Stomach smooth muscle (tissue), 2 donors: ENCODE results near the gene AKAP11.

ENCODE experiments used
- H3K27ac ChIP-seq: one replicate; pipeline ENCODE4 v1.7.0; 2013; ENCODE audit warnings: mild to moderate bottlenecking, low read length, inconsistent platforms
- H3K27me3 ChIP-seq, 2 donors: one replicate each; pipeline ENCODE4 v1.7.0; 2013; ENCODE audit warnings: low read length in 2 of 2; ENCODE audit not compliant: insufficient read depth in 2 of 2, control insufficient read depth in 1 of 2
- H3K36me3 ChIP-seq, 2 donors: one replicate each; pipeline ENCODE4 v1.7.0; 2013; ENCODE audit warnings: low read length in 2 of 2; ENCODE audit not compliant: control insufficient read depth in 2 of 2, insufficient read depth in 2 of 2
- H3K4me1 ChIP-seq: one replicate; pipeline ENCODE4 v1.7.0; 2013; ENCODE audit warnings: low read length; ENCODE audit not compliant: control insufficient read depth, insufficient read depth
- H3K4me3 ChIP-seq, 2 donors: one replicate each; pipeline ENCODE4 v1.7.0; 2013; ENCODE audit warnings: low read length in 2 of 2
- H3K9ac ChIP-seq, 2 donors: one replicate each; pipeline ENCODE4 v1.7.0; 2013; ENCODE audit warnings: low read length in 2 of 2, mild to moderate bottlenecking in 1 of 2
- H3K9me3 ChIP-seq, 2 donors: one replicate each; pipeline ENCODE4 v1.7.0; 2013; ENCODE audit warnings: low read length in 2 of 2; ENCODE audit not compliant: control insufficient read depth in 2 of 2
- donor health status: healthy.
- donor health status: Pancreatic carcinoma.

AKAP11 gene

GRCh38 chr13:42360046-42360574, 88.2 kb downstream of the AKAP11 start:
- Histone ChIP-seq H3K4me3 (no peak overlapping the region), H3K27ac (no peak overlapping the region), H3K4me1 (no peaks in the 10 kb centered on the region), H3K27me3 (no peaks in the 10 kb centered on the region), H3K36me3 (no peaks in the 10 kb centered on the region), H3K9ac (no peak overlapping the region), H3K9me3 (no peaks in the 10 kb centered on the region)

GRCh38 chr13:42361701-42362100, 89.7 kb downstream of the AKAP11 start:
- no peaks in the 10 kb centered on the region for H3K36me3 ChIP-seq
- no peak overlapping the region for H3K4me3 ChIP-seq
- H3K9ac ChIP-seq = no peak overlapping the region
- no peaks in the 10 kb centered on the region for H3K9me3 ChIP-seq
- no peak overlapping the region for H3K27ac ChIP-seq
- no peaks in the 10 kb centered on the region for H3K27me3 ChIP-seq
- no peaks in the 10 kb centered on the region for H3K4me1 ChIP-seq

GRCh38 chr13:42363941-42364612, 92.1 kb downstream of the AKAP11 start:
- H3K9me3 ChIP-seq = no peaks in the 10 kb centered on the region
- H3K4me3 ChIP-seq = no peak overlapping the region
- H3K36me3 ChIP-seq = no peaks in the 10 kb centered on the region
- no peaks in the 10 kb centered on the region for H3K27me3 ChIP-seq
- no peak overlapping the region for H3K27ac ChIP-seq
- H3K9ac ChIP-seq = no peak overlapping the region
- no peaks in the 10 kb centered on the region for H3K4me1 ChIP-seq

- H3K4me3 ChIP-seq = no peak overlapping the region
- no peaks in the 10 kb centered on the region for H3K9me3 ChIP-seq
- H3K4me1 ChIP-seq = no peaks in the 10 kb centered on the region
- H3K27me3 ChIP-seq = no peaks in the 10 kb centered on the region
- H3K9ac ChIP-seq = no peak overlapping the region
- H3K36me3 ChIP-seq = no peaks in the 10 kb centered on the region
- H3K27ac ChIP-seq = no peak overlapping the region
These were observed 92.7 kb downstream of the AKAP11 start for GRCh38 chr13:42364613-42365000.

GRCh38 chr13:42367831-42368230, 95.9 kb downstream of the AKAP11 start:
- Histone ChIP-seq H3K4me3 (no peak overlapping the region), H3K9ac (no peak overlapping the region)

GRCh38 chr13:42369071-42369797, 97.3 kb downstream of the AKAP11 start:
- H3K36me3 ChIP-seq = no peaks in the 10 kb centered on the region
- no peak overlapping the region for H3K4me3 ChIP-seq
- no peaks in the 10 kb centered on the region for H3K4me1 ChIP-seq
- H3K27me3 ChIP-seq = no peaks in the 10 kb centered on the region
- H3K27ac ChIP-seq = no peak overlapping the region
- H3K9me3 ChIP-seq = no peaks in the 10 kb centered on the region
- H3K9ac ChIP-seq = no peak overlapping the region

More at GRCh38 chr13:42367831-42368230, 95.9 kb downstream of the AKAP11 start:
- Histone ChIP-seq H3K27me3 (no peaks in the 10 kb centered on the region), H3K4me1 (no peaks in the 10 kb centered on the region), H3K36me3 (no peaks in the 10 kb centered on the region), H3K9me3 (no peaks in the 10 kb centered on the region), H3K27ac (no peak overlapping the region)

GRCh38 chr13:42370229-42370628, 98.3 kb downstream of the AKAP11 start:
- Histone ChIP-seq H3K4me3 (no peak overlapping the region), H3K9me3 (no peaks in the 10 kb centered on the region), H3K27ac (no peak overlapping the region), H3K9ac (no peak overlapping the region), H3K36me3 (no peaks in the 10 kb centered on the region), H3K4me1 (no peaks in the 10 kb centered on the region), H3K27me3 (no peaks in the 10 kb centered on the region)
